Measurements from ENCODE around the gene FRG2B.

FRG2B gene

DNA sequence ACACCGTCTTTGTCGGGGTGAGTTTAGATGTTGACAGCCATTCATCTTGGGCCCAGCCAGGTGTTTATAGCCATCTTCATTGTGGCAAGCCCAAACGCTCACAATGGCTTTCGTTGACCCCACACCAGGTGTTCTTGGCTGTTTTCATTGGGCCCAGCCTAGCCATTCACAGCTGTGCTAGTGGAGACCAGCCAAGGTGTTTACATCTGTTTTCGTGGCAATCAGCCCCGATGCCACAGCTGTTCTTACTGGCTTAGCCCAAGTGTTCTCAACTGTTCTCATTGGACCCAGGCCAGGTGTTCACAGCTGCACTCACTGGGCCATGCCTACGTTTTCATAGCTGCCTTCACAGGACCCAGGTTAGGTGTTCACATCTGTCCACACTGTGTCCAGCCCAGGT is 7.7 kb downstream of the FRG2B start:
- H3K4me3 ChIP-seq (ENCODE audit: low read depth, low read length), result no peak overlapping the region
- DNase-seq (ENCODE audit: low read depth), result no peak
- TF ChIP-seq, protein P1, sequence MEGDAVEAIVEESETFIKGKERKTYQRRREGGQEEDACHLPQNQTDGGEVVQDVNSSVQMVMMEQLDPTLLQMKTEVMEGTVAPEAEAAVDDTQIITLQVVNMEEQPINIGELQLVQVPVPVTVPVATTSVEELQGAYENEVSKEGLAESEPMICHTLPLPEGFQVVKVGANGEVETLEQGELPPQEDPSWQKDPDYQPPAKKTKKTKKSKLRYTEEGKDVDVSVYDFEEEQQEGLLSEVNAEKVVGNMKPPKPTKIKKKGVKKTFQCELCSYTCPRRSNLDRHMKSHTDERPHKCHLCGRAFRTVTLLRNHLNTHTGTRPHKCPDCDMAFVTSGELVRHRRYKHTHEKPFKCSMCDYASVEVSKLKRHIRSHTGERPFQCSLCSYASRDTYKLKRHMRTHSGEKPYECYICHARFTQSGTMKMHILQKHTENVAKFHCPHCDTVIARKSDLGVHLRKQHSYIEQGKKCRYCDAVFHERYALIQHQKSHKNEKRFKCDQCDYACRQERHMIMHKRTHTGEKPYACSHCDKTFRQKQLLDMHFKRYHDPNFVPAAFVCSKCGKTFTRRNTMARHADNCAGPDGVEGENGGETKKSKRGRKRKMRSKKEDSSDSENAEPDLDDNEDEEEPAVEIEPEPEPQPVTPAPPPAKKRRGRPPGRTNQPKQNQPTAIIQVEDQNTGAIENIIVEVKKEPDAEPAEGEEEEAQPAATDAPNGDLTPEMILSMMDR (IDR thresholded peaks at IDR 0.05; ENCODE audit: control insufficient read depth, extremely low read depth, insufficient read depth), result no peak

DNA sequence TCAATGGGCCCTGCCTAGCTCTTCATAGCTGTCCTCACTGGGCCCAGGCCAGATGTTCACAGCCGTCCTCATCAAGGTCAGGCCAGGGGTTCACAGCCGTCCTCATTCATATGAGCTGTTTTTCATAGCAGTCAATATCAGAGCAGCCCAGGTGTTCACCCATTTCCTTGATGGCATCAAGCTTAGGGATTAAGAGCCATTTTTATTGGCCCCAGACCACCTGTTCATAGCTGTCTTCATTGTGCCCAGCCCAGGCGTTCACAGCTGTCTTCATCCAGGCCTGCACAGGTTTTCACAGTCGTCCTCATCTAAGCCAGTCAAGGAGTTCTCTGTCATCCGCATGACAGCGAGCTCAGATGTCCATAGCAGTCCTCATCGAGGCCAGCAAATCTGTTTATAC is 9.4 kb downstream of the FRG2B start:
- TF ChIP-seq, protein P1 (IDR thresholded peaks at IDR 0.05; ENCODE audit: control insufficient read depth, extremely low read depth, insufficient read depth), result no peak
- no peak for DNase-seq (ENCODE audit: low read depth)

DNA sequence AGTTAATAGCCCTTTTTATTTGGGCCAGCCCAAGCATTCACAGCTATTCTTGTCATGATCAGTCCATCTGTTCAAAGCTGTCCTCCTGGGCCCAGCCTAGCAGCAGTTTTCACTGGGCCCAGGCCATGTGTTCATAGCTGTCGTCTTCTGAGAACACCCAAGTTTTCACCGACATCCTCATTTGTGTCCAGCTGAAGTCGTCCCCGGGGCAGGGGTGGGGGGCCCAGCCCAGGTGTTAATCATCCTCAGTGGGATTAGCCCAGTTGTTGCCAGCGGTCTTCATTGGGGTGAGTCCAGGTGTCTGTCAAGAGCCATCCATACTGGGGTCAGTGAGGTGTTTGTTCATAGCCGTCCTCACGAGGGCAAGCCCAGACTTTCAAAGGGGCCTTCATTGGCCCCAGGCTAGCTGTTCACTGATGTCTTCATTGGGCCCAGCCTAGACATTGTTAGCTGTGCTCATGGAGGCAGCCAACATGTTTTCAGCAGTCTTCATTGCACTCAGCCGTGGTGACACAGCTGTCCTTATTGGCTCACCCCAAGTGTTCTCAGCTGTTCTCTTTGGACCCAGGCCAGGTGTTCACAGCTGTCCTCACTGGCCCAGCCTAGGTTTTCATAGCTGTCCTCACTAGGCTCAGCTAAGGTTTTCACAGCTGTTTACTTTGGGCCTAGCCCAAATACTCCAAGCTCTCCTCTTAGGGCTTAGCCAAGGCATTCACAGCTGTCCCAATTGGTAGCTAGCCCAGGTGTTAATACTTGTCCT is 10.0 kb downstream of the FRG2B start:
- DNase-seq (ENCODE audit: low read depth), result peak; percentile 77
- H3K4me3 ChIP-seq (ENCODE audit: low read depth, low read length), result no peak overlapping the region
- TF ChIP-seq, protein P1 (IDR thresholded peaks at IDR 0.05; ENCODE audit: control insufficient read depth, extremely low read depth, insufficient read depth), result no peak

More for the DNA sequence above, 9.4 kb downstream of the FRG2B start:
- no peak overlapping the region for H3K4me3 ChIP-seq (ENCODE audit: low read depth, low read length)

DNA sequence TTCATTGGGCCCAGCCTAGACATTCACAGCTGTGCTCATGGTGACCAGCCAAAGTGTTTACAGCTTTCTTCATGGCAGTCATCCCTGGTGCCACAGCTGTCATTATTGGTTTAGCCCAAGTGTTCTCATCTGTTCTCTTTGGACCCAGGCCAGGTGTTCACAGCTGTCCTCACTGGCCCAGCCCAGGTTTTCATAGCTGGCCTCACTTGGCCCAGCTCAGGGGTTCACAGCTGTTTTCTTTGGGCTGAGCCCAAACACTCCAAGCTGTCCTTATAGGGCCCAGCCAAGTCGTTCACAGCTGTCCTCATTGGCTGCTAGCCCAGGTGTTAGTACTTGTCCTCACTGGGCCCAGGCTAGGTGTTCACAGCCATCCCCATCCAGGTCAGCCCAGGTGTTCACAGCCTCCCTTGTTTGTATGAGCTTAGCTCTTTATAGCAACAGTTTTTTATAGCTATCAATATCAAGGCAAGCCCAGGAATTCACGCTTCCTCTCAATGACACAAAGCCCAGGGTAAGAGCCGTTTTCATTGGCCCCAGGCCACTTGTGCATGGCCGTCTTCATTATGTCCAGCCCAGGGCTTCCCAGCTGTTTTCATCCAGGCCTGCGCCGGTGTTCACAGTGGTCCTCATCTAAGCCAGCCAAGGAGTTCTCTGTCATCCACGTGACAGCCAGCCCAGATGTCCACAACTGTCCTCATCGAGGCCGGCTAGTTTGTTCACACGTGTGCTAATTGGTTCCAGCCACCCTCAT is 11.6 kb downstream of the FRG2B start:
- TF ChIP-seq, protein P1 (IDR thresholded peaks at IDR 0.05; ENCODE audit: control insufficient read depth, extremely low read depth, insufficient read depth), result no peak
- H3K4me3 ChIP-seq (ENCODE audit: low read depth, low read length), result no peak overlapping the region
- DNase-seq (ENCODE audit: low read depth), result peak; percentile 49

DNA sequence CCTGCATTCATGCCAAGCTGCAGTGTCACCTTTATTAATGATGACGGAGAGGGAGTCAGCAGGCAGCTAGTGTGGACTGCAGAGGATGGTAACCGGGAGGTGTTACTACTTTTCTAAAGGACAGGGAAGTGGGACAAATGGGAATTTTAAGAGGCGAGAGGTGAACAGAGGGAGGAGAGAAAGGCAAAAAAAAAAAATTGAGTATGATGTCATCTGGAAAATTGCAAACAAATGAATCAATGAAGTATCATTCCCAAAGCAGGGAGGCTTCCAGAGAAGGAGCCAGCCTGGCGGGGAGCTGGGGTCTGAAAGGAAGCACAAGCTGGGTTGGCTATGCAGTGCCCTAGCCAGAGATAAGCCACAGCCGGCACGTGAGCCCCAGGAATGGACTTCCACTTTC is 12.9 kb downstream of the FRG2B start:
- TF ChIP-seq, protein P1 (IDR thresholded peaks at IDR 0.05; ENCODE audit: control insufficient read depth, extremely low read depth, insufficient read depth), result no peak
- no peak overlapping the region for H3K4me3 ChIP-seq (ENCODE audit: low read depth, low read length)
- no peak for DNase-seq (ENCODE audit: low read depth)

DNA sequence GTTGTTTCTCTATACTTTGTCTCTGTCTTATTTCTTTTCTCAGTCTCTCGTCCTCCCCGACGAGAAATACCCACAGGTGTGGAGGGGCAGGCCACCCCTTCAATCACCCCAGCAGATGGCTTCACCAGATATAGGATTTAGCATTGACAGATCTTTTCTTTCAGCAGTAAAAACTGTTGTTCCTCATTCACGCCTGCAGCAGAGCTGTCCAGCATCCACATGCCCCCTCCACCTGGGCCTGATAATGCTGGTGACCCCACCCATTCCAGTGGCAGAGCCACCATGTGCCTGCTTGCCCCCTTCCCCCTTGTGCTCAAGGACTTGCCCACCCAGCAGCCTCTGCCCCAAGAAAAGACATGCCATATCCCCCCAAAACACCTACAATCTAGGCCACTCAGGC is 15.5 kb downstream of the FRG2B start:
- TF ChIP-seq, protein P1 (IDR thresholded peaks at IDR 0.05; ENCODE audit: control insufficient read depth, extremely low read depth, insufficient read depth), result no peak
- H3K4me3 ChIP-seq (ENCODE audit: low read depth, low read length), result no peak overlapping the region
- DNase-seq (ENCODE audit: low read depth), result no peak
